KBM-7 (cell line): ENCODE results near the gene NANP.
"Not testable (repeated sequence)": the region's sequence is repeated elsewhere in the genome, so short reads cannot be mapped to it uniquely, and the experiment has no call there.

Experiments
- DNase-seq: peaks from one replicate; pipeline ENCODE4 v3.0.0-alpha.2; 2015
- in situ Hi-C: fragments of 300-500 bp; cut with MboI; formaldehyde crosslinking; loops from 2 replicates; pipeline ENCODE4 v1.14.3; 2020; ENCODE audit warnings: low sequenced_read_pairs, low pct_unique_long_range_greater_than_20kb, mixed read lengths

The NANP gene

DNA sequence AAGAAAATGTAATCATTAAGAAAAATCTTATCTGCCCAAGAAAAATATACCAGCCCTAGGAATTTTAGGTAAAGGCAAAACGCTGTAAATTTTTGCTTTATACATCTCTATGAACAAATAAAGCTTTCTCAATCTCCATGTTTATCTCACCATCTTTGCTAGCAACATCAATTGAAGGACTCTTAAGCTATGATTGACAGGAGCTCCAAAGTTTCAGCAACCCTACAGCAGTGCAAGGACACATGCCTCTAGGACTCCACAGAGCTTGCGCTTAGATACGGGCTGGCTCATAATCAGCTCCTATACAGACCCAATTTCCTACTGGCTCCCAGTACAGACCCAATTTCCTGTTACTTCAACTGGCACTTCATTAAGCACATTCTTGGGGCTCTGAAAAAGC, 4.3 kb downstream of the NANP start:
- in situ Hi-C loops, result no loop called here
- no peak for DNase-seq

DNA sequence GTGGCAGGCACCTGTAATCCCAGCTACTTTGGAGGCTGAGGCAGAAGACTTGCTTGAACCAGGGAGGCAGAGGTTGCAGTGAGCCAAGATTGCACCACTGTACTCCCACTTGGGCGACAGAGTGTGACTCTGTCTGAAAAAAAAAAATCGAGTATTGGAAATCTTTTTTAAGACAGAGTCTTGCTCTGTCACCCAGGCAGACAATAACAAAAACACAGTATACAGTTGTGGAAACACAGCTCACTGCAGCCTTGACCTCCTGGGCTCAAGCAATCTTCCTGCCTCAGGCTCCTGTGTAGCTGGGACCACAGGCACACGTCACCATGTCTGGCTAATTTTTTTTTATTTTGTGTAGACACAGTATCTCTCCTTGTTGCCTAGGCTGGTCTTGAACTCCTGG, 15.0 kb downstream of the NANP start:
- in situ Hi-C loops, result no loop called here
- no peak for DNase-seq

DNA sequence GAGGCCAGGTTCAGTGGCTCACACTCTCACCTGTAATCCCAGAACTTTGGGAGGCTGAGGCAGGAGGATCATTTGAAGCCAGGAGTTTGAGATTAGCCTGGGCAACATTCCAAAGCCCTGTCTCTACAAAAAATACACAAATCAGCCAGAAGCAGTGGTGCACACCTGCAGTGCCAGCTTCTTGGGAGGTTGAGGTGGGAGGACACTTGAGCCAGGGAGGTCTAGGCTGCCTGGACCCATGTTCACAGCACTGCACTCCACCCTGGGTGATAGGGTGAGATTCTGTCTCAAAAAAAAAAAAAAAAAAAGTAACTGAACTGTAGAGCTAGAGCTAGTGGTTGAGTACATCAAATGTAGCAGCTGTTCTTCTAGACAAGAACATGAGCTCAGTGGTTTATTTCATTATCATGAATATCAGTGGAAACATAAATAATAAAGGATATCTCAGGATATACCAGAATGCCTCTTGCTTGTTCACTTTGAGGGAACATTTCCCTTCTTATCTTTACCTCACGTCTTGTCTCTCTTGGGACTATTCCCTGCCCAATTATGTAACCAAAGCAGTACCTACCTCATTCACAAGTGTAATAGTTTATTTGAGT, 17.6 kb downstream of the NANP start:
- in situ Hi-C loops, result no loop called here

DNA sequence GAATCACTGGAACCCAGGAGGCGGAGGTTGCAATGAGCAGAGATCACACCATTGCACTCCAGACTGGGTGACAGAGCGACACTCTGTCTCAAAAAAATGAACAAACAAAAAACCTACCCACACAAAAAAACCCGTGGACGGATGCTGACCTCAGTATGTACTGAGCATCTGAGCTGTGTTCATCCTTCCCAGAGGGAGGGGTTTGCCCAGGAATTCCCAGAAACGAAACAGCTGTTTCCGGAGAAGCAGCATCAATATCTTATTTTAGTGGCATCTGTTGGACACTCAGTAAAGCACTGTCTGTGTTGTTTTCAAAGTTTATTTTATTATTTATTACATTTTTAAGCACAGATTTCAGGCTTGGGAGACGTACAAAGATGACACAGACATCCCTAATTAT, 18.7 kb downstream of the NANP start:
- in situ Hi-C loops, result no loop called here
- no peak for DNase-seq

More for the DNA sequence above, 17.6 kb downstream of the NANP start:
- no peak for DNase-seq

DNA sequence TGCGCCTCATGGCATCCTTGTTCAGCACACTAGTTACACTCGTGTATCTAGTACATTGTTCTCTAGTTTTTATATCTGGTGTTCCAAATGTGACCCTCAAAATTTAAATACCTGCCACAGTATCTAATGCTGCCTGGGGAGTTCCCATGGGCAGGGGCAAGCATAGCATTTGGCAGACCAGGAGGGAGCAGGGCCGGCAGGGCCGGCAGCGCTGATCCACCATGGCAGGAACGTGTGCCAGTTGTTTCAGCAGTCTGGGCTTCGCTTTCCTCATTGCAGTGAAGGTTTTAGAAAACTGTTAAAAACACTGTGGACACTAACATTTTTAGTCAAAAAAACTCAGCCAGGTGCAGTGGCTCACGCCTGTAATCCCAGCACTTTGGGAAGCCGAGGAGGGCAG, 19.2 kb downstream of the NANP start:
- in situ Hi-C loops, result no loop called here
- DNase-seq, result no peak

DNA sequence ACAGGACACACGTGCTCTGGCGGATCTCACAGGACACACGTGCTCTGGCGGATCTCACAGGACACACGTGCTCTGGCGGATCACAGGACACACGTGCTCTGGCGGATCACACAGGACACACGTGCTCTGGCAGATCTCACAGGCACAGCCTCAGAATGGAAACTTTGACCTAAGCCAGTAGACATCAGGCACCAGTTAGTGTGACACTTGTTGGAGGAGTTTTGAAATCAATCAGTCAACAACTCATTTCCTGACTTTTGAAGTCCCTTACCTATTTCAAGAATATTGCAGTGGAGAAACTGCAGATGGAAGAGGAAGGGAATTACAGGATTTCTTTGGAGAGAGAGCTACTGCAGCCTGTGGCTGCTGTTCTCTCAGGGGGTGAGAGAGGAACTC, 20.9 kb downstream of the NANP start:
- in situ Hi-C loops, DNase-seq: not testable (repeated sequence)

DNA sequence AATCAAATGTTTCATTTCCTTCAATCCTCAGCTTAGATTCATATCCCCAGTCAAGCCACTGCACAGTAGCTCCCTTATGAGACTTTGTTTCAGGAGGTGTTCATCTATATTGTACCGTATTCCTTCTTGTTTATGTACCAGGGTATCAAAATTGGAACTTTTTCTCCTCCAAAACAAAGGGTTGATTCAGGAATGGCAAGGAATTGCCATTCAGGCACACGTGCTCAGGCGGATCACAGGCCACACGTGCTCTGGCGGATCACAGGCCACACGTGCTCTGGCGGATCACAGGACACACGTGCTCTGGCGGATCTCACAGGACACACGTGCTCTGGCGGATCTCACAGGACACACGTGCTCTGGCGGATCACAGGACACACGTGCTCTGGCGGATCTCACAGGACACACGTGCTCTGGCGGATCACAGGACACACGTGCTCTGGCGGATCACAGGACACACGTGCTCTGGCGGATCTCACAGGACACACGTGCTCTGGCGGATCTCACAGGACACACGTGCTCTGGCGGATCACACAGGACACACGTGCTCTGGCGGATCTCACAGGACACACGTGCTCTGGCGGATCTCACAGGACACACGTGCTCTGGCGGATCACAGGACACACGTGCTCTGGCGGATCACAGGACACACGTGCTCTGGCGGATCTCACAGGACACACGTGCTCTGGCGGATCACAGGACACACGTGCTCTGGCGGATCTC, 21.5 kb downstream of the NANP start:
- DNase-seq, in situ Hi-C loops: not testable (repeated sequence)

DNA sequence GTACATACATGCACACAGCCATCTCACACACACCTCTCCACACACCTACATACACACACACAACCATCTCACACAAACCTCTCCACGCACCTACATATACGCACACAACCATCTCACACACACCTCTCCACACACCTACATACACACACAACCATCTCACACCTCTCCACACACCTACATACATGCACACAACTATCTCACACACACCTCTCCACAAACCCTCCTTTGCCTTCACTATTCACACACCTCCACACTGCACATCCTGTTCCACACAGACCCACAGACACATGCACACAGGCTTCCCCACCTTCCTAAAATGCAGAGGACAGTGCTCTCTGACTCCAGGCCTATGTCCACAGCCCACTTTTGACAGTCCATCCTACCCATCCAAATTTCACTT, 22.2 kb downstream of the NANP start:
- DNase-seq, result no peak
- in situ Hi-C loops, result no loop called here

DNA sequence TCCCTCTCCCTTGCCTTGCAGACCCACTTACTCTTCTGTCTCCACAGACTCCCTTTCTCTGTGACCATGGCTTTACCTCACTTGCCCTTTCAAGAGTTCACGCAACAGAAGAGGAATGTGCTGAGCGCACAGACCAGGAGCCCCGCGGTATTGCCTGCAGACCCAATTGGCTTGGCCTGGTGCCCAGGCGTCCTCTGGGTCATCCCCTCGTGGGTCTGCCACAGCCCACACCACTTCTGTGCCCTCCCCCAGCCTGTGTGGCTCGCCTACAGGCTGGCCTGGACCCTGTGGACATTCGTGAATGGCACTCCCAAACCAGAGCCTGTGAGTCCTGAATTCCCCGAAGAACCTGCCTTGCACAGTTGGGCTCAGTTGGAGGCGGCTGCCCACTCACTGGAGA, 23.2 kb downstream of the NANP start:
- in situ Hi-C loops, result no loop called here
- DNase-seq, result no peak

DNA sequence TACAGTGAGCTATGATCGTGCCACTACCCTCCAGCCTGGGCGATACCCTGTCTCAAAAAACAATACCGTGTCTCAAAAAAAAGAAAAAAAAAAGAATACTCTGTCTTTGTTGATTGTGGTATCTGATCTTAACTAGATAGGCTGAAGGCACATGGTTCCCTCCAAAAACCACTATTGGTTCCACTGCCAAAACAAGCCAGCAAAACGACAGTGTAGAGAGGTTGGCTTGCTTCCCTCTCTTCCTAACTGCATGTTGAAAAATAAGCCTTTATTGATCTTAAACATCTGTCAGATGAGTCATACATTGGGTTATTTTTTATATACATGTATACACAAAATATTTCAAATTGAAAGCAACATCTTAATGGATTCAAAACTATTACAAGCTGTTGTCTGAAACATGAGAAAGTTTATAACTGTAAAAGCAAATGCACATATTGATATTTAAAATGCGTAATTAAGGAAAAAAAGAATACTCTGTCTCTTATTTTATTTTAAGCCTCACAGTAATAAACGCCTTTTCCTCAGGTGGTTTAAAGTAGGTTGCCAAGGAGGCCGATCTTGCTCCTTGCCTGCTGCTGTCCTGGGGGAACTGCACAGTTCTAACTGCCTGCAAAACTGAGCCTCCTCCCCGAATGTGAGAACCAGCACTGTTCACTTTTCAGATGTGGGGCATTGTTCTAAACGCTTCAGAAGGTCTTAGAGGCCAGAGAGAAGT, 31.5 kb downstream of the NANP start:
- no peak for DNase-seq
- in situ Hi-C loops, result no loop called here

DNA sequence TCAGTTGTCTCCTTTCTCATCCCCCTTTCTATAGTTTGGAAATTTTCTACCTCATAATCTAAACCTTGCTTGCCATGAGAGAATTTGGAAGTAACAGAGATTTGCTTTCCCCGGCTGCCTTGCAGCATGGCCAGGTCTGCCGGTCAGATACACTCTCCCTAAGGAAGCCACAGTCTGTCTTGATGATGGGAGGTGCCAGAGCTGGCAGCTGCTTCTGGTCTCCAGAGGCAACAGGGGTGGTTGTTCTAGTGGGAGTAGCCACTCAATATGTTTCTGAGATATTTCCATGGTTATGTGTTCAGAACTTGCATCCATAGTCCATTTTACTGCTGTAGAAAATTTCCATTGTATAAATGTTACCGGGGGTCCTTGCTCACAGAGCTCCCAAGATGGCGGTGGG, 33.0 kb downstream of the NANP start:
- in situ Hi-C loops, DNase-seq: not testable (repeated sequence)

DNA sequence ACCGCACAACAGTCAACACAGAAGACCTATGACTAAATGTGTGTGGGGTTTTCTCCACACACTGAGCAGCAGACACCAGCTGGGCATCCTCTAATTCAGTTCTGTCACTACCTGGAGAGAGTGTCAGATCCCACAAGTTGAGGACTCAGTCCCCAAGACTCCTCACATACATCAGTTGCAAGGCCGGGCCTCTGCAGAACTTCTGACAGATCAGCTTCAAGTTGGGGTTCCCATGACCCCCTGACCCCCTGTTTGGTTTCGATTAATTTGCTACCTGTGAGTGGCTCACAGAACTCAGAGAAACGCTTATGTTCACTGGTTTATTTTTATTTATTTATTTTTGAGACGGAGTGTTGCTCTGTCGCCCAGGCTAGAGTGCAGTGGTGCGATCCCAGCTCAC, 35.3 kb downstream of the NANP start:
- DNase-seq, result no peak
- in situ Hi-C loops, result no loop called here

DNA sequence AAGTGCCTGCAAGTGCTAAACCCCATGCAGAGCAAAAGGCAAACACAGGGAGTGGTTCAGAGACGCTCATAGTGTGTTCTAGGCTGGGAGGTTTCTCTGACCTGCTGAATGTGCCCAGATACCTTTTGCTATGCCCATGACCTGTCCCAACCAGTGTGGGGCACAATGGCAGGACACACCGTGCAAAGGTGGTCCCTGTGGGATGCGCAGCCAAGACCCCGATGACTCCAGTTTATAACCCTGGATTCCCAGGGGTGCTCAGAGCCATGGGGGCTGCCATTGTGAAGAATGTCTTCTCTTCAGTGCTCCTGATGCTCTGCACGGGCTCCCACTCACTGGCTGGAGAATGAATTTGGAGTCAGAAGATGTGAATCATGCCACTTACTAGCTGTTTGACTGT, 36.3 kb downstream of the NANP start:
- in situ Hi-C loops, result no loop called here

DNA sequence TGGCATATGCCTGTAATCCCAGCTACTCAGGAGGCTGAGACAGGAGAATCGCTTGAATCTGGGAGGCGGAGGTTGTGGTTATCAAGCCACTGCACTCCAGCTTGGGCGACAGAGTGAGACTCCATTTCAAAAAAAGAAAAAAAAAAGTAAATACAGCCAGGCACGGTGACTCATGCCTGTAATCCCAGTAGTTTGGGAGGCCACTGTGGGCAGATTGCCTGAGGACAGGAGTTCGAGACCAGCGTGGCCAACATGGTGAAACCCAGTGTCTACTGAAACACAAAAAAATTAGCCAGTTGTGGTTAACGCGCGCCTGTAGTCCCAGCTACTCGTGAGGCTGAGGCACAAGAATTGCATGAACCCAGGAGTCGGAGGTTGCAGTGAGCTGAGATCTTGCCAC, 36.9 kb downstream of the NANP start:
- no peak for DNase-seq
- in situ Hi-C loops, result no loop called here

More for the DNA sequence above, 36.3 kb downstream of the NANP start:
- no peak for DNase-seq

DNA sequence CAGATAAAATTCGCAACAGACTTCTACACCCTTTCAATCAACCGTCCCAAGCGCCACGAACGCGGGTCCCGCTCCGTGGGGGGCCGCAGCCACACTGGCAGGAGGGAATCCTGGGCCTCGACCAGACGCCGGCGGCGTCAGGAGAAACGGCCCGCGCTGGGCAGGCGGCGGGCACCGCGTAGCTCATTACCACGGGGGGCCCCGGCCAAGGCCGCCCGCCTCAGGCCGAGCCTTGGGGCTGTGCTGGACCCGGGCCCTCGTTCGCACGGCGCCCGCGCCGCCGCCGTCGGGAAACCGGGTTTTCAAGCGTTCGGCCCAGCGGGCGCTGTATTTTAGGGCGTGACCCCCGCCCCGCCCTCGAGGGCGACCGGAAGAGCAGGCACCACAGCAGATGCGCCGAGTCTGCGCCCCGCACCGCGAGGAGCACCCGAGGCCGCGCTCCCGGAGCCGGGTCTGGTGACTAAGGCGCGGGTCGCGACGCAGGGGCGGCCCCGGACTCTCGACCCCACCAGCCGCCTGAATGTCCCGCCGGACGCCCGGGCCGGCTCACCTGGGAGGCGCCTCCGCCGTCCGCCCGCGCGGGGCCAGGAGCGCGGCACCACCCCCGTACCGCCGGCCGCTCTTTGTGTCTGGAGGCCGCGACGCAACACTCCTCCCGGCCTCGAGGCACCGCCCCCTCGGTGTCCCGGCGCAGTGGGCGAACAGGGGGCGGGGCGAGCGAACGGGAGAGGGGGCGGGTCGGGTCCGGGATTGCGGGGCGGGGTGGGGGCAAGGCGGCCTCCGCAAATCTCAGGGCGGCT, 38.7 kb downstream of the NANP start, which contains the start of gene NINL:
TSS of gene NINL (minus strand) at position 627 of the 800 bp plus-strand sequence. CDS start 58,944 bp downstream, outside the sequence.
- in situ Hi-C loops, result no loop called here
- no peak for DNase-seq

DNA sequence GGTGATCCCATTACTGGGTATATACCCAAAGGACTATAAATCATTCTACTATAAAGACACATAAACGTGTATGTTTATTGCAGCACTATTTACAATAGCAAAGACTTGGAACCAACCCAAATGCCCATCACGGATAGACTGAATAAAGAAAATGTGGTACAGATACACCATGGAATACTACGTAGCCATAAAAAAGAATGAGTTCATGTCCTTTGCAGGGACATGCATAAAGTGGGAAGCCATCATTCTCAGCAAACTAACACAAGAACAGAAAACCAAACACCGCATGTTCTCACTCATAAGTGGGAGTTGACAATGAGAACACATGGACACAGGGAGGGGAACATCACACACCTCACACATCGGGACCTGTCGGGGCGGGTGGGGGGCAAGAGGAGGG, 40.2 kb downstream of the NANP start:
- DNase-seq, in situ Hi-C loops: not testable (repeated sequence)

DNA sequence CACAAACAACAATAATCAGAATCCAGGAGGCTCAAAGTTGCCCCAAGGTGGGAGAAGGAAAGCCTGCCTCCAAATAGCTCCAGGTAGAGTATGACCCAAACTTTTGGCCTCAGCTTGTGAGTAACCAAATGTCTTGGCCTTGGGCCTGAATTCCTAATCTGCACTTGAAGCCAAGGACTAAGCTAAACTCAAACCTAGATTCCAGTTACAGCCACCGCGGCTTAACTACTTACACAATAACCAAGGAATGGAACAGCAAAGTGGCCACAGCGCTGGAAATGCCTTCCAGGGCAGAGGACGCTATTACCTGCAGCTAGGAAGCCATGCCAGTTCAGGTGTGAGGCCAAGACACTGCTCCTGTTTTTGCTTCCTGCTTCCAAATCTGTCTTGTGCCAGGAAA, 43.1 kb downstream of the NANP start:
- in situ Hi-C loops, result no loop called here
- no peak for DNase-seq

DNA sequence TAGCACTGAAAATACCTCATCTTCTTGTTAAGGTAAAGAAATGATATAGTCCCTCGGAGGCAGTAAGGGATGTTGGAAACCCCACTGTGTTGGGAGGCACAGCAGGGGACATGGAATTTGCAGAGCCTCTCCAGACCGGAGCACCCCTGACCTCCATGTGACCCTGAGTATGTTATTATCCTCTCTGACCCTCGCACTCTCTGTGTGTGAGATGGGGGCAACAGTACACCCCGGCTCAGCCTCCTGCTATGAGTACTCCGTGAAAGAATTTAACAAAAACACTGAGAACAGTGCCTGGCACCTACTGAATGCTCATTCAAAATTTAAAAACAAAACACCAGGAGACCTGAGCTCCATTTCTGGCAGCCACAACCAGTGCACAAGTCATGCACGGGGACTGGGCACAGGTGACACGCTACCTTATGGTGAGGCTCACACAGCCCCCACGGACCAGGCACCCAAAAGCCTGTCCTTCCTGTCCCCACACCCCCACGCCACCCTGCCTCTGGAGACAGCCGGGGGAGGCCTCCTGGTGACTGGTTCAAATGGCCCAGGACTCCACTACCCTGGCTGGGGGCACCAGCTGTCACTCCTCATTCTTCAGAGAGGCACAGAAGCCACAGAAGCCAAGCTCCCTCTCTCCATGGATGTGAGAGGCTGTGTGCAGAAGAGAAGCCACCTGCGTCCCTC, 44.6 kb downstream of the NANP start:
- in situ Hi-C loops, result no loop called here
- DNase-seq, result no peak
